Measurements from ENCODE around the gene CAMTA1.

Gene CAMTA1

GRCh38 chr1:6947952-6948351 is 162.7 kb downstream of the CAMTA1 start:
- Histone ChIP-seq H3K4me3 (ENCODE audit: low read depth, low read length) (no peak overlapping the region), H3K36me3 (ENCODE audit: control insufficient read depth in 2 of 2, insufficient read depth in 1 of 2, low read length in 2 of 2) (no peaks in the 10 kb centered on the region), H3K4me1 (ENCODE audit: control insufficient read depth, insufficient read depth, low read length) (no peaks in the 10 kb centered on the region), H3K27ac (ENCODE audit: extremely low read depth, low read depth, low read length) (no peak overlapping the region), H3K9me3 (ENCODE audit: control insufficient read depth, insufficient read depth, low read depth, low read length) (no peaks in the 10 kb centered on the region)
- ChIA-PET POLR2A (no interaction called here), CTCF (no interaction called here)
- TF ChIP-seq PRDM10 (tag by site-specific recombination; IDR thresholded peaks at IDR 0.05) = no peak
- TF ChIP-seq ZNF169 (tag by site-specific recombination; IDR thresholded peaks at IDR 0.05) = no peak
- TF ChIP-seq ZNF677 (tag by site-specific recombination; IDR thresholded peaks at IDR 0.05) = no peak

- ChIA-PET POLR2A (interaction anchor here (0.6 kb wide), 1 partner anchor 14 kb away, joined by 10 read pairs; no protein-coding TSS in a partner anchor), CTCF (no interaction called here)
- Histone ChIP-seq H3K9me3 (ENCODE audit: control insufficient read depth, insufficient read depth, low read depth, low read length) (no peaks in the 10 kb centered on the region), H3K27ac (ENCODE audit: extremely low read depth, low read depth, low read length) (no peak overlapping the region), H3K4me3 (ENCODE audit: low read depth, low read length) (no peak overlapping the region), H3K4me1 (ENCODE audit: control insufficient read depth, insufficient read depth, low read length) (no peaks in the 10 kb centered on the region), H3K36me3 (ENCODE audit: control insufficient read depth in 2 of 2, insufficient read depth in 1 of 2, low read length in 2 of 2) (no peaks in the 10 kb centered on the region)
- TF ChIP-seq ZSCAN16 (tag by site-specific recombination; IDR thresholded peaks at IDR 0.05) = no peak
- no peak for TF ChIP-seq ZBTB8A (tag by site-specific recombination; IDR thresholded peaks at IDR 0.05)
- no peak for TF ChIP-seq ZNF354C (tag by site-specific recombination; IDR thresholded peaks at IDR 0.05; ENCODE audit: borderline replicate concordance, low read depth)
Measured at GRCh38 chr1:6948416-6948815, 163.2 kb downstream of the CAMTA1 start.

DNA sequence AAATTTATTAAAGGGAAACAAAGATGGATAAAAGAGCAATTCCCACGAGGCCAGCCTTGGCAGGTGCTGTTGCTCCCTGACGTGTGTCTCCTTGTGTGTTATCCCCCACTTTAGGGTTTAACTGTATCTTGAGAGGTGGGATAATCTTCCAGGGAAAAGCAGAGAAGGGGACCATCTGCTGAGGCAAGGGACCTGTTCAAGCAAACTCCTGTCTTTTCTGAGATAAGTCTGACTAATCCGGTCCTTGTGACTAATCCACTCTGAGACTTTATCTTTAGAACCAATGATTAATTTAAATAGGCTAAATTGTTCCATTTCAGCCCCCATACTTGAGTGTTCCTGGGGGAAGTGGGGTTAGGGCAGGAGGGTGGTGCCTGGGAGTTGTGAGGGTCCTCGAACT is 163.6 kb downstream of the CAMTA1 start:
- Histone ChIP-seq H3K9me3 (ENCODE audit: control insufficient read depth, insufficient read depth, low read depth, low read length) (no peaks in the 10 kb centered on the region), H3K36me3 (ENCODE audit: control insufficient read depth in 2 of 2, insufficient read depth in 1 of 2, low read length in 2 of 2) (no peaks in the 10 kb centered on the region), H3K27ac (ENCODE audit: extremely low read depth, low read depth, low read length) (no peak overlapping the region), H3K4me3 (ENCODE audit: low read depth, low read length) (no peak overlapping the region), H3K4me1 (ENCODE audit: control insufficient read depth, insufficient read depth, low read length) (no peaks in the 10 kb centered on the region)
- POLR2A ChIA-PET = interaction anchor here (0.6 kb wide), 1 partner anchor 14 kb away, joined by 10 read pairs; no protein-coding TSS in a partner anchor
- CTCF ChIA-PET = no interaction called here
- TF ChIP-seq ZBTB49 (tag by site-specific recombination; IDR thresholded peaks at IDR 0.05; ENCODE audit: low read depth) (no peak), KLF9 (tag by site-specific recombination; IDR thresholded peaks at IDR 0.05; ENCODE audit: low read depth) (no peak), ZFP37 (tag by site-specific recombination; IDR thresholded peaks at IDR 0.05) (no peak), ZNF600 (tag by site-specific recombination; IDR thresholded peaks at IDR 0.05) (no peak), ZNF626 (tag by site-specific recombination; IDR thresholded peaks at IDR 0.05) (no peak), ZNF558 (tag by site-specific recombination; IDR thresholded peaks at IDR 0.05) (no peak), KLF10 (tag by site-specific recombination; IDR thresholded peaks at IDR 0.05) (no peak), EGR2 (tag by site-specific recombination; IDR thresholded peaks at IDR 0.05; ENCODE audit: low read depth) (no peak)
- TF ChIP-seq, protein P1, sequence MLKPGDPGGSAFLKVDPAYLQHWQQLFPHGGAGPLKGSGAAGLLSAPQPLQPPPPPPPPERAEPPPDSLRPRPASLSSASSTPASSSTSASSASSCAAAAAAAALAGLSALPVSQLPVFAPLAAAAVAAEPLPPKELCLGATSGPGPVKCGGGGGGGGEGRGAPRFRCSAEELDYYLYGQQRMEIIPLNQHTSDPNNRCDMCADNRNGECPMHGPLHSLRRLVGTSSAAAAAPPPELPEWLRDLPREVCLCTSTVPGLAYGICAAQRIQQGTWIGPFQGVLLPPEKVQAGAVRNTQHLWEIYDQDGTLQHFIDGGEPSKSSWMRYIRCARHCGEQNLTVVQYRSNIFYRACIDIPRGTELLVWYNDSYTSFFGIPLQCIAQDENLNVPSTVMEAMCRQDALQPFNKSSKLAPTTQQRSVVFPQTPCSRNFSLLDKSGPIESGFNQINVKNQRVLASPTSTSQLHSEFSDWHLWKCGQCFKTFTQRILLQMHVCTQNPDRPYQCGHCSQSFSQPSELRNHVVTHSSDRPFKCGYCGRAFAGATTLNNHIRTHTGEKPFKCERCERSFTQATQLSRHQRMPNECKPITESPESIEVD (tag by site-specific recombination; IDR thresholded peaks at IDR 0.05) = no peak
- TF ChIP-seq, protein P2, sequence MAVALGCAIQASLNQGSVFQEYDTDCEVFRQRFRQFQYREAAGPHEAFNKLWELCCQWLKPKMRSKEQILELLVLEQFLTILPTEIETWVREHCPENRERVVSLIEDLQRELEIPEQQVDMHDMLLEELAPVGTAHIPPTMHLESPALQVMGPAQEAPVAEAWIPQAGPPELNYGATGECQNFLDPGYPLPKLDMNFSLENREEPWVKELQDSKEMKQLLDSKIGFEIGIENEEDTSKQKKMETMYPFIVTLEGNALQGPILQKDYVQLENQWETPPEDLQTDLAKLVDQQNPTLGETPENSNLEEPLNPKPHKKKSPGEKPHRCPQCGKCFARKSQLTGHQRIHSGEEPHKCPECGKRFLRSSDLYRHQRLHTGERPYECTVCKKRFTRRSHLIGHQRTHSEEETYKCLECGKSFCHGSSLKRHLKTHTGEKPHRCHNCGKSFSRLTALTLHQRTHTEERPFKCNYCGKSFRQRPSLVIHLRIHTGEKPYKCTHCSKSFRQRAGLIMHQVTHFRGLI (tag by site-specific recombination; IDR thresholded peaks at IDR 0.05) = no peak
- TF ChIP-seq, protein P3, sequence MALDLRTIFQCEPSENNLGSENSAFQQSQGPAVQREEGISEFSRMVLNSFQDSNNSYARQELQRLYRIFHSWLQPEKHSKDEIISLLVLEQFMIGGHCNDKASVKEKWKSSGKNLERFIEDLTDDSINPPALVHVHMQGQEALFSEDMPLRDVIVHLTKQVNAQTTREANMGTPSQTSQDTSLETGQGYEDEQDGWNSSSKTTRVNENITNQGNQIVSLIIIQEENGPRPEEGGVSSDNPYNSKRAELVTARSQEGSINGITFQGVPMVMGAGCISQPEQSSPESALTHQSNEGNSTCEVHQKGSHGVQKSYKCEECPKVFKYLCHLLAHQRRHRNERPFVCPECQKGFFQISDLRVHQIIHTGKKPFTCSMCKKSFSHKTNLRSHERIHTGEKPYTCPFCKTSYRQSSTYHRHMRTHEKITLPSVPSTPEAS (tag by site-specific recombination; IDR thresholded peaks at IDR 0.05) = no peak

Data from HEK293 (cell line).